WTC11 (cell line): Measurements from ENCODE around the gene NAA25.

Source experiments
- CBFB ChIP-seq: sonication (generic); formaldehyde crosslinking; IDR thresholded peaks from 2 replicates; pipeline ENCODE4 v1.8.1; 2022; ENCODE audit warnings: mild to moderate bottlenecking, low read depth, missing genetic modification reagents
- FOXJ3 ChIP-seq: sonication (generic); formaldehyde crosslinking; IDR thresholded peaks from 2 replicates; pipeline ENCODE4 v1.9.0; 2021; ENCODE audit warnings: missing genetic modification reagents, mild to moderate bottlenecking, borderline replicate concordance
- MXD4 ChIP-seq: fragments of 250-450 bp; sonication (Bioruptor Pico); IDR thresholded peaks from 2 replicates; pipeline ENCODE4 v1.8.0; 2021; ENCODE audit warnings: mild to moderate bottlenecking, moderate library complexity, borderline replicate concordance
- TEAD4 ChIP-seq: sonication (generic); formaldehyde crosslinking; IDR thresholded peaks from 2 replicates; pipeline ENCODE4 v1.8.0; 2022; ENCODE audit warnings: mild to moderate bottlenecking, missing genetic modification reagents
- ZNF396 ChIP-seq: fragments of 250-450 bp; sonication (Bioruptor Pico); IDR thresholded peaks from 2 replicates; pipeline ENCODE4 v1.8.0; 2021; ENCODE audit warnings: mild to moderate bottlenecking, moderate library complexity, borderline replicate concordance
- TF ChIP-seq, protein P1 (sequence below): fragments of 200-600 bp; IDR thresholded peaks from 2 replicates; pipeline ENCODE4 v1.8.0; 2022; ENCODE audit warnings: antibody characterized with exemption
- TF ChIP-seq, protein P2 (sequence below): sonication (generic); formaldehyde crosslinking; conservative IDR thresholded peaks from 2 replicates; pipeline ENCODE4 v1.8.1; 2022; ENCODE audit warnings: mild to moderate bottlenecking, missing genetic modification reagents

DNA sequence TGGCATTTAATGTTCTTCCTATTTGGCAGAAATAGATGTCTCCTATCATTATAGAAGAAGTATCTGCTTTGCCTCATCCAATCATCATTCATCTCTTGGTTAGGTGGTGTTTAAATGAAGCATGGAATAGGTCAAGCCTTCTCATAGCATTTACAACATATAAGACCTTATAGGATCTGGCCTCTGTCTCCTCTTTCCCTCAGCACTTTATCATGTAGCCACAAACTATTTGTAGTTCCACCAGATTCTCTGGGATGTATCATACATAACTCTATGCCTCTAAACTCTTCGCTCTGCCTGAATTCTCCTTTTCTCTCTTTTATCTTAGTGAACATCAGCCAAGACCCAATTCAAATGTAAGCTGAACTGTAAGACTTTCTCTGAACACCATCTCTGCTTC, 20.7 kb downstream of the NAA25 start:
- TF ChIP-seq MXD4 (CRISPR knock-in tag) (no peak), ZNF396 (CRISPR knock-in tag) (no peak), CBFB (CRISPR knock-in tag) (no peak), TEAD4 (CRISPR knock-in tag) (no peak), FOXJ3 (CRISPR knock-in tag) (no peak)
- TF ChIP-seq, protein P1, sequence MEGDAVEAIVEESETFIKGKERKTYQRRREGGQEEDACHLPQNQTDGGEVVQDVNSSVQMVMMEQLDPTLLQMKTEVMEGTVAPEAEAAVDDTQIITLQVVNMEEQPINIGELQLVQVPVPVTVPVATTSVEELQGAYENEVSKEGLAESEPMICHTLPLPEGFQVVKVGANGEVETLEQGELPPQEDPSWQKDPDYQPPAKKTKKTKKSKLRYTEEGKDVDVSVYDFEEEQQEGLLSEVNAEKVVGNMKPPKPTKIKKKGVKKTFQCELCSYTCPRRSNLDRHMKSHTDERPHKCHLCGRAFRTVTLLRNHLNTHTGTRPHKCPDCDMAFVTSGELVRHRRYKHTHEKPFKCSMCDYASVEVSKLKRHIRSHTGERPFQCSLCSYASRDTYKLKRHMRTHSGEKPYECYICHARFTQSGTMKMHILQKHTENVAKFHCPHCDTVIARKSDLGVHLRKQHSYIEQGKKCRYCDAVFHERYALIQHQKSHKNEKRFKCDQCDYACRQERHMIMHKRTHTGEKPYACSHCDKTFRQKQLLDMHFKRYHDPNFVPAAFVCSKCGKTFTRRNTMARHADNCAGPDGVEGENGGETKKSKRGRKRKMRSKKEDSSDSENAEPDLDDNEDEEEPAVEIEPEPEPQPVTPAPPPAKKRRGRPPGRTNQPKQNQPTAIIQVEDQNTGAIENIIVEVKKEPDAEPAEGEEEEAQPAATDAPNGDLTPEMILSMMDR, result no peak
- TF ChIP-seq, protein P2, sequence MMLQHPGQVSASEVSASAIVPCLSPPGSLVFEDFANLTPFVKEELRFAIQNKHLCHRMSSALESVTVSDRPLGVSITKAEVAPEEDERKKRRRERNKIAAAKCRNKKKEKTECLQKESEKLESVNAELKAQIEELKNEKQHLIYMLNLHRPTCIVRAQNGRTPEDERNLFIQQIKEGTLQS (CRISPR knock-in tag), result no peak
